T-helper 22 cell (primary cell): ENCODE measurements around the gene IFI27L1.

Experiments used
- DNase-seq: peaks from one replicate; pipeline ENCODE4 v3.0.0-alpha.2; 2020; ENCODE audit warnings: low read depth

Gene IFI27L1, protein sequence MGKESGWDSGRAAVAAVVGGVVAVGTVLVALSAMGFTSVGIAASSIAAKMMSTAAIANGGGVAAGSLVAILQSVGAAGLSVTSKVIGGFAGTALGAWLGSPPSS

DNA sequence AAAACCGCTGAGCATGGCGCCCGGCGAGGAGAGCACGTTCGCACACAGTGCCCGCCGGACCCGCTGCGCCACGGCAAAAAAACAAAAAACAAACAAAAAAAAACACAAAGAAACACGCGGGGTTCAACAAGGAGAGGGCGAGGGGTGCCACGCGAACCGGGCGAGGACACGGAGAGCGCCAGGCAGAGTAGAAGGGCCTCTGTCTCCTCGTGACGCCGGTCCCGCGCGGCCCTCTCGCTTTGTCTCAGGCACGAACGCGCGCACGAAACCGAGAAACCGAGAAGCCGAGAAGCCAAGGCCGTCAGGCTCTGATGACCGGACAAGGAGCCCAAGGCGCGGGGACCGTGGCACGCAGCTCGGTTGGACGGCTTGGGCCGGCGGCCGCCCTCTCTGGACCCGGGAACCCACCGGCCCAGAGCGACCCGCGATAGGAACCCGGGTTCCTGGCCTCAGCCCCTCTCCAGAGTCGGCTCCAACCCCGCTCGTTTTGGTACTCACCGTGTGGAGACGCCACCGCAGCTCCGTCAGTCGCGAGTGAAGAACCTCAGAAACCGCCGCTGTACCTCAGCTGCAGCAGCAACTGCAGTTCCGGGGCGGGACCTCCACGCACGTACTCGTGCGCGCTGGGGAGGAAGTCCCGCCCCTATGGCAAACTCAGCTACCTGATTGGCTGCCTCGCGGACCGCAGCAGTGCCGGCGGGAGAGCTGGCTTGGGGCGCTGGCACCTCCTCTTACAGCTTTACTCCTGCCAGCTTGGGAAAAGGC is at the start of gene IFI27L1, which contains the start of gene DDX24:
Gene IFI27L1 (plus strand): TSS at position 690 of the 765 bp plus-strand sequence. CDS start 15,628 bp downstream, outside the sequence.
Gene DDX24 (minus strand): TSS at position 582 of the 765 bp plus-strand sequence. CDS start 1,460 bp downstream, outside the sequence.
- peak; percentile 93 for DNase-seq

GRCh38 chr14:94031883-94032279 is 49.2 kb upstream of the IFI27L1 start:
- DNase-seq = no peak

DNA sequence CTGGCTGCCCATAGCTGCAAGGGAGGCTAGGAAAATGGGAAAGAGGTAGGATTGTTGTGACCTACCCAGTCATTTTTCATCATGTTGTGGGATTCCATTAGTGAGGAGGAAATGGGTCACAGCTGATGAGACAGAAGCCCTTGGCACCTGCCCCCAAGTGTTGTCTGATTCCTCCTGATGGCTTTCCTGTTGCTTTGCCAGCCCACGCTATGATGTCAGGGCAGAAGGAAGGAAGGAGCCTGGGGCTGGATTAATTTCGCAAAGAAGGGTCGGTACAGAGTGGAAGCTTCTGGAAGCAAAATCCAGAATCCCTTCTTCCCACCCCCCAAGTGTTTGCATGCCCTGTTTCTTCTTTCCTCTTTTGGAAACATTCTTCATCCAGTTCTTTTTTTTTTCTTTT is 46.2 kb upstream of the IFI27L1 start:
- no peak for DNase-seq

DNA sequence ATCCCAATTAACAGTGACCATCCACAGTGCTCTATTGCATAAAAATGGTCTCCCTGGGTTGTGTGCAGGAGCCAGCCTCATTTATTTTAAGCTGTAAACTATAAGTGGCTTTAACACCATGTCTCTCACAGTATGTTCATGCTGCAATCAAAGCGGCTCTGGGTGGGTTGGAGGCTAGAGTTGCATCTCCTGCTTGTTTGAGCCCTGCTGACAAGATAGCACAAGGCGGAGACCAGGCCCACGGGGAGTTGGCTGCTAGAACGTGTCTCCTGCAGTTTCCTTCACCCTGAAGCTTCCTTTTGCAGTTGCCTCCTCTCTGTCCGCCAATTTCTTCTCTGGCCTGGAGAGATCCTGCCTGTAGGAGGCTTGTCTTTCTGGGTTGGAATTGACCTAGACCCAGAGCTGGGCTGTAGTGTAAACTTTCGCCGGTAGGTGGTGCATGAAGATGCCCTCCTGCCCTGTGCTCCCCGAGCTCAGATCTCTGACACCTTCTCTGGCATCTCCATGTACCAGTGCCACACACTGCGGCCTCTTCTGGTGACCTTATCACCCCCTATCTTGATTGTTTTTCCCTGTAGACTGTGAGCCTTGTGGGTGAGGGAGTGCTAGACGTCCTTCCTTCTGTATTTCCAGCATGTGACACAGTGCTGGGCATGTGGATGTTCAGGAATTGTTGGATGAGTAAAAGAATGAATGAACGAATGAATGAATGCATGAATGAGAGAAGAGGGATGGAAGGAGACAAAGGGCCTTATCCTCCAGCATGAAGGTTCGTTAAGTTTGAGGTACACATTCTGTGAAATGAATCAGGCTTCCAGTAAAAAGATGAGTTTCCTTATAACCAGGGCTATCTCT is 44.6 kb upstream of the IFI27L1 start:
- DNase-seq = peak; percentile 30

- no peak for DNase-seq
Measured at GRCh38 chr14:94037954-94038353, 43.2 kb upstream of the IFI27L1 start.

DNA sequence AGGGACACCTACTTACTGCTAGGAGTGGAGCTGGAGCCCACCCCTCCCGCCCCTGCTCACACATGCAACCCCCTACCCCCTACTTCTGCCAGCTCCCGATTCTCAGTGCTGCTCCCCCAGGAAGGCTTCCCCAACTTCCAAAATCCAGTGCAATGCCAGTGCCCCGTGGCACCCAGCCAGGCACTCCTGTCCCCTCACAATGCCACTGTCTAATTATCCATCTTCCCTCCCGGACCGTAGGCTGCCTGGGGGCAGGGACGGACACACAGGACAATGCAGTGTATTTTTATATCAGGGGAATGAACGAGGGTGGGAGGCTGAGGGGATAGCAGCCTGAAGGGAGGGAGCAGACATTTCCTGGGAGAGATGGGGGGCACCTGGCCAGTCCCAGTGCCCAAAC is 42.6 kb upstream of the IFI27L1 start:
- no peak for DNase-seq

- DNase-seq = no peak
Measured at GRCh38 chr14:94038921-94039629, 42.0 kb upstream of the IFI27L1 start.

GRCh38 chr14:94040247-94040646 is 40.9 kb upstream of the IFI27L1 start:
- no peak for DNase-seq

GRCh38 chr14:94040796-94041195 is 40.3 kb upstream of the IFI27L1 start:
- no peak for DNase-seq

DNA sequence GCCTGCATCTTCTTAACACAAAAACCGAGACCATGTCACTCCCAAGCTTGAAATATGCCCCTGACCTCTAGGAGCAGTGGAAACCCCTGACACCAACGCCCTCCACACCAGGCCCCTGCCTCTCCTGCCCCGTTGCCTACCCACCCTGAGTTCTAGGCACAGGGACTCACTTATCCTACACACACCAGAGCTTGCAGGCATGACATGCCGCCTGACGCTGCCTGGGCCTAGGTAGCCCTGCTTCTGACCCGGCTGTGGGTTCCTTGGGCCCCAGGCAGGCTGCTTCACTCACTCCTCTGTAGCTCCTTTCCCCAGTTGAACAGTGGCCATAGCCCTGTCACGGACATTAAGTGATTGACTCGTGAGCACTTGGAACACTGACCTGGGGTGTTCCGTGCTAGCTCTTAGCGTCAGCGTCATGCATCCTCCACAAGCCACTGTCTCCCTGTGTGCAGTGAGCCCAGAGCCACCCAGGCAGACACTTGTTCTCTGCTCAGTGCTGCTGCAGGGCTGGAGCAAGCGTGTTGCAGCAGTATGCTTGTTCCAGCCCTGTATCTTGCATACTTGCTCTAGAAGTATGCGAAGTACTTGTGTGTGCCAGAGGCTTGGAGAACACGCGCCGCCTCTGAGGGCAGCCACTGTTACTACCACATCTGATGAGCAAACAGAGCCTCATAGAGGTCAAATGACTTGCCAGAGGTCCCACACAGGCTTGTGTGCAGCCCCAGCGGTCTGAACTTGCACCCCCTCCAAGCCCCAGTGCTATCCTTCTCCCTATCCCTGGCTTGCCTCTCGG is 39.4 kb upstream of the IFI27L1 start:
- no peak for DNase-seq

- no peak for DNase-seq
Measured at GRCh38 chr14:94042433-94043091, 38.5 kb upstream of the IFI27L1 start.

- no peak for DNase-seq
Measured at GRCh38 chr14:94043111-94043755, 37.9 kb upstream of the IFI27L1 start.

- DNase-seq = no peak
Measured at GRCh38 chr14:94043756-94044475, 37.2 kb upstream of the IFI27L1 start.

GRCh38 chr14:94044476-94045091 is 36.5 kb upstream of the IFI27L1 start:
- DNase-seq = no peak

GRCh38 chr14:94045101-94045500 is 36.0 kb upstream of the IFI27L1 start:
- DNase-seq = no peak

GRCh38 chr14:94045563-94046345 is 35.4 kb upstream of the IFI27L1 start:
- no peak for DNase-seq

DNA sequence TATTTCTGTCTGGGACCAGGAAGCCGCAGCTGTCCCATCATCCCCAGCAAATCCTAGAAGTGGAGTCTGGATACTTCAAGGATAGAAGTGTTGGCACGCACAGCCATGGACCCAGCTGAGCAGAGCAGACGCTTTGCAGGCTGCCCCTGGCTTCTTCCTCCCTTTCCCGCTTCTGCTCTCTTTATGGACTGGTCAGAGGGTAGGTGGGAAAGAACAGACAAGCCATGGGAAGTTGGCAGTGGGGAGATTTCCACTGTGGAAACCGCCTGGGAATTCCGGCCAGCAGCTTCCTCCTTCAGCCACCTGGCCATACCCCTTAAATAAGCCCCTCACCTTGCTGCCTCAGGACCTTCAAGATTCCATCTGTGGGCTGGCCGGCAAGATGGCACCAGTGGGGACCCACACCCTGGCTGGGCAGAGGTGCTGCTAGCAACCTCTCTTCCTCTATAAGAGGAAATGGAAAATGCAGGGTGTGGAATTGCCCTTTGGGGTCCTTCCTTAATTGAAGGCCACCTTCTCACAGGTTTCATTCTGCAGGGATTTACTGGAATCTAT is 34.3 kb upstream of the IFI27L1 start:
- DNase-seq = no peak

- DNase-seq = no peak
Measured at GRCh38 chr14:94047581-94047980, 33.5 kb upstream of the IFI27L1 start.
